Activated naive CD4-positive, alpha-beta T cell (primary cell): ENCODE results near the gene HLA-DQA1.
"Not testable (repeated sequence)": the region's sequence is repeated elsewhere in the genome, so short reads cannot be mapped to it uniquely, and the experiment has no call there.

Experiments
- DNase-seq, 4 experiments: peaks; one replicate each; lab custom pipeline; 2025; lab: John Stamatoyannopoulos, UW

The HLA-DQA1 gene

GRCh38 chr6:32622545-32623401, 14.4 kb upstream of the HLA-DQA1 start:
- no peak for DNase-seq

DNA sequence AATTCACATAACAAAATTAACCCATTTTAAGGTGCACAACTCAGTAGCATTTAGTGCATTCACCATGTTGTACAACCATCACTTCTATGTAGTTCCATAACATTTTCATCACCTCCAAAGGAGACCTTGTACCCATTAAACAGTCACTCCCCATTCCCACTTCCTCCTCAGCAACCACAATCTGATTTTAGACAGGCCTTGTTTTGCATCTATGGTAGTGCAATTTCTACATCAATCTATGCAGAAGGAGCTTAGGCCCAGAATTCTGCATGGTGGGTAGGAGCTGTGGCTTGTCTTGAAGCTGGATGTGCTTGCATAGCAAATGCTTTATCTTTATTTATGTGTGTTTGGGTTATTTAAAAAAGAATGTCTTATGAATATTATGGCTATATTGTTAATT, 13.5 kb upstream of the HLA-DQA1 start:
- no peak for DNase-seq

GRCh38 chr6:32624565-32624964, 12.6 kb upstream of the HLA-DQA1 start:
- DNase-seq, result no peak

DNA sequence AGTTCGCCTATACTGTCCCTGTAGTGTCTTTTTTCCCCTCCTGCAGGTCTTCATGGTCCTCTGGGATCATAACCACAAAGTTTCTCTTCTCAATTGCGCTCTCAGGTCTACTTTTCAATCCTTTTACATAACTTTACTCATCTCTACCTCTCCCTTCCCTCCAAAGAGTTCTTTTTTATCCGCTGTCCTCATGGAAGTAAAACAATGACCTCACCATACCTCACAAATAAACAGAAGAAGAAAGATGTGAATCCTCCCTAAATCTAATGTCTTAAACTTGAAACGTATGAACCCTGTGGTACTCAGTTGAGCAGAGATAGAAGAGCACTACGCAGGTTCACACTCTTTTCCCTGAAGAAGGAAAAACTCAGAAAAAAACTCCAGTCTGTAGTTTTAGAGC, 12.1 kb upstream of the HLA-DQA1 start:
- DNase-seq, result no peak

DNA sequence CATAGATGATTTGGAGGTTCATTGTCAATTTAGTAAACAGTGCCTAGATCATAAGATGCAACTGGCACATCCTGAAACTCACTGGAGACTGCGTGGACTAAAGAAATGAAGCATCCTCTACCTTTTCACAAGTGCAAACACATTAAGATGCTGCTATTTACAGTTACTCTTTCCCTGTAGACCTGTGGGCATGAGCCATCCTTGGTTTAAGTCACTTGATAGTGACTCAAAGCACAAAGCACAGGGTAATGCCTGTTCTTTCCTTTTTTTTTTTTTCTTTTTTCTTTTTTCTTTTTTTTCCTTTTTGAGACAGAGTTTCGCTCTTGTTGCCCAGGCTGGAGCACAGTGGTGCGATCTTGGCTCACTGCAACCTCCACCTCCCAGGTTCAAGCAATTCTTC, 10.0 kb upstream of the HLA-DQA1 start:
- no peak for DNase-seq

- DNase-seq, result no peak
Measured at GRCh38 chr6:32627831-32628230, 9.4 kb upstream of the HLA-DQA1 start.

DNA sequence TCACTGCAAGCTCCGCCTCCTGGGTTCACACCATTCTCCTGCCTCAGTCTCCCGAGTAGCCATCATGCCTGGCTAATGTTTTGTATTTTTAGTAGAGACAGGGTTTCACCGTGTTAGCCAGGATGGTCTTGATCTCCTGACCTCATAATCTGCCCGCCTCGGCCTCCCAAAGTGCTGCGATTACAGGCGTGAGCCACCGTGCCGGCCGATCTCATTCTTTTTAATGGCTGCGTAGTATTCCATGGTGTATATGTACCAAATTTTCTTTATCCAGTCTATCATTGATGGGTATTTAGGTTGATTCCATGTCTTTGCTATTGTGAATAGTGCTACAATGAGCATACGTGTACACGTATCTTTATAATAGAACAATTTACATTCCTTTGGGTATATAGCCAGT, 7.4 kb upstream of the HLA-DQA1 start:
- DNase-seq, result not testable (repeated sequence)

DNA sequence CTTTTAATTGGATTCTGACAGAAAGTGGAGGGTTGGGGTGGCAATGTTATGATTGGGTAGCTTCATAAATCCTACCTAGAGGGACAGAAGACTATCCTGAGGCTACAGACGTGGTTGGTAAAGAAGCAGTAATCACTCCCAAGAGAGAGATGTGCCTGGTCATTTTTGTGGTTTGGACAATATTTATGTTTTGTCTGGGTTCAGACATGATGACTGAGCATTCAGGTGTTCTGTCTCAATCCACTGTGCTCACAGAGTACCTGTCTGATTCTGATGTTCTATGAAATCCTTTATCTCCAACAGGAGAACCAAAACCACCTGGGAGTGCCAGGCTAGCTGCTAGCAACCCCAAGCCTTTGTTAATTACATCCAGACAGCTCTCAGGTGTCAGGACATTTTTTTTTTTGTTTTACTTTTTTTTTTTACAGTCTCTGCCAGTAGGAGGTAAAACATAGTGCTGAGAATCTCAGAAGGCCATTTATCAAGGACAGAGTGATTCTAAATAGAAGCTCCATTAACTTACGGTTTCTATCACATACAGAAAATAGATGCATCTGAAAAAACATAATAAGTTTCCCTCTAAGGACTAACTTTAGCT, 1.6 kb upstream of the HLA-DQA1 start:
- no peak for DNase-seq

DNA sequence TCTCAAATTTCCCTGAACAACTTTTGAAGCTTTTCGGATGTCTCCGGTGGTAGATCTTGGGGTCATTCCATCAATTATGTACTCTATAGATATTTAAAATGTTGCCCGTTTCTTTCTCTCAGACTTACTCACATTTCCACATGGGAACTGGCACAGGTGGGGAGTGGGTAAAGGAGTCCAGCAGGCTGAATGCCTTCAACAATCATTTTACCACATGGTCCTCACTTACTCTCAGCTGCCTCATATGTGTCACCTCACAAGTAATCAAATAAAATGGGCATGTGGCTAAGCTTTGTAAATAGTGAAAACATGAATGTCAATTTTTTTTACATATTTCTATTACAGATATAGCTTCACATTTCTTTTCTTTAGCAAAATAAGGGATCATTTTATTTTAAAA, 677 bp downstream of the HLA-DQA1 start:
- no peak for DNase-seq

DNA sequence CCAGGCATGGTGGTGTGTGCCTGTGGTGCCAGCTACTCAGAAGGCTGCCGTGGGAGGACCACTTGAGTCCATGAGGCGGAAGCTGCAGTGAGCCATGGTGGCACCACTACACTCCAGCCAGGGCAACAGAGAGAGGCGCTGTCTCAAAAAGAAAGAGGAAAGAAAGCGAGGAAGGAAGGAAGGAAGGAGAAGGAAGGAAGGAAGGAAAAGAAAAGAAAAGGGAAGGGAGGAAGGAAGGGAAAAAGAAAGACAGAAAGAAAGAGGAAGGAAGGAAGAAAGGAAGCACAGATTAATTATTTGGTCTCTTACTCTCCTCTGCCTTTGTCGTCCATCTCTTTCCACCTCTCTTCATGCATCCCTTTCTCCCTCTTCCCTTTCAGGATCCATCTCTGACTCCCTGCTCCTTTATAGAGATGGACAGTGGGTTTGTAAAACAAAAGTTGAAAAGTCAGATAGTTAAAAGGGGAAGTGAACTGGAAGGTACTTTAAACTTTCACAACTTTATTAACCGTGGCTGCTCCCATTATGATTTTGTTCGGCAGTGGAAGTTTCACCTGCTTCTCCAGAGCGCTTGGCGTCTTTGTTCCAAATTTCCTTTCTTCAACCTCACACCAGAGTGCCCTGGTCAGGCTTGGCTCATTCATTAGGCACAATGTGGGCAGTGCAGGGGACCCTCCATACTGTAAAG, 1.5 kb downstream of the HLA-DQA1 start:
- no peak for DNase-seq

GRCh38 chr6:32639440-32640394, 2.5 kb downstream of the HLA-DQA1 start:
- no peak for DNase-seq

- DNase-seq, result no peak
Measured at GRCh38 chr6:32641122-32641521, 3.9 kb downstream of the HLA-DQA1 start.

- not testable (repeated sequence) for DNase-seq
Measured at GRCh38 chr6:32641785-32642719, 4.8 kb downstream of the HLA-DQA1 start.

DNA sequence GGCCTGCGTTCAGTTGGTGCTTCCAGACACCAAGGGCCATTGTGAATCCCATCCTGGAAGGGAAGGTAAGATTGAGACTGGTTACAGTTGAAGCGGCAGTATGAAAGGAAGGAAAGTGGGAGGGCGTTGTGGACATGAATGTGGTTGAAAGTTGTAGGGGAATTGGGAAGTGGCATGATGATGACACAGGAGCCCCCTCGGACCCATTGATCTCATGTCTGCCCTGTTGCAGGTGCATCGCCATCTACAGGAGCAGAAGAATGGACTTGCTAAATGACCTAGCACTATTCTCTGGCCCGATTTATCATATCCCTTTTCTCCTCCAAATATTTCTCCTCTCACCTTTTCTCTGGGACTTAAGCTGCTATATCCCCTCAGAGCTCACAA, 5.5 kb downstream of the HLA-DQA1 start:
- no peak for DNase-seq

DNA sequence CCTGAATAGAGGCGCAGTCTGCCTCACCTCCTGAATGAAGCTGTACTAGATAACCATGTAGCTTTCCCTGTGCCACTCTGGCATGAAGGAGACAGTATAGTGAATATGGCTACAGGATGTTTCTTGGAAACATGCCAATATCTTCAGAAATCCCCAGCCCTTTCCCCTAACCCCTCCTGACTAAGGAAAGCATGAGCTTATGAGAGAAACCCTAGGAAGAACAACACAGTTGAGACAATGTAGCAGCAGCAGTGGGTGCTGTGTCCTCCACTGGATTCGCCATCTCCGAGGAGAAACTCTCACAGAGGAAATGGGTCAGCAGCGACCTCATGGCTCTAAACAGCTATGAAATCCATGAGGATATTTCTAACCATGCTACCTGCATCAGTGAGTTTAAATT, 6.7 kb downstream of the HLA-DQA1 start:
- DNase-seq, result no peak

- no peak for DNase-seq
Measured at GRCh38 chr6:32645047-32645703, 8.0 kb downstream of the HLA-DQA1 start.

DNA sequence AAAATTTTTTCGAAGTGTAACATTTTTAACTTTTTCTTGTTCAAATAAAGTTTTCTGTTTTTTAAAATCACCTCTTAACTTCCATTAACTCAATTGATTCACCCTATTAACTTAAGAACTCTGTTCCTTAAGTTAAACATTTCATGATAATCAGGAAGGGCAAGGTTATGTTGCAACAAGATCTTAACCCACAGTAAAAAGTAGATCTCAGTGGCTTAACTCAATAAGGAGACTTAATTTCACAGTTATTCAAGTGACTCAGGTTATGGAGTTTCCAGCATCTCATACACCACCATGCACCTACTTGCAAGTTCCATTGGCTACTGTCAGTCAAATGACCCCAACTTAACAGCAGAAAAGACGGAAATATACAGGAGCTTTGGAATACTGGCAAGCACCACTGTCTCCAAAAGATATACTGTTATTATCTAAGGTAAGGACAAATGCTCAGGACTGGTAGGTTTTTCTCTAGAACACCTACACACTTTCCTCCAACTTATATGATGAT, 18.1 kb downstream of the HLA-DQA1 start:
- DNase-seq, result no peak

DNA sequence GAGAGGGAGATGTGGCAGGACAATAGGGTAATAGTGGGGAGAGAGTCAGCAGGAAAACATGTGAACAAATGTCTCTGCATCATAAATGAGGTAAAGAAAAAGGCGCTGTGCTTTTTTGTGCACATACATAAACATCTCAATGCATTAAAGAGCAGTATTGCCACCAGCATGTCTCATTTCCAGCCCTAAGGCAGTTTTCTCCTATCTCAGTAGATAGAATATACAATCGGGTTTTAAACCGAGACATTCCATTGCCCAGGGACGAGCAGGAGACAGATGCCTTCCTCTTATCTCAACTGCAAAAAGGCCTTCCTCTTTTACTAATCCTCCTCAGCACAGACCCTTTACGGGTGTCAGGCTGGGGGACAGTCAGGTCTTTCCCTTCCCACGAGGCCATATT, 20.1 kb downstream of the HLA-DQA1 start:
- not testable (repeated sequence) for DNase-seq

DNA sequence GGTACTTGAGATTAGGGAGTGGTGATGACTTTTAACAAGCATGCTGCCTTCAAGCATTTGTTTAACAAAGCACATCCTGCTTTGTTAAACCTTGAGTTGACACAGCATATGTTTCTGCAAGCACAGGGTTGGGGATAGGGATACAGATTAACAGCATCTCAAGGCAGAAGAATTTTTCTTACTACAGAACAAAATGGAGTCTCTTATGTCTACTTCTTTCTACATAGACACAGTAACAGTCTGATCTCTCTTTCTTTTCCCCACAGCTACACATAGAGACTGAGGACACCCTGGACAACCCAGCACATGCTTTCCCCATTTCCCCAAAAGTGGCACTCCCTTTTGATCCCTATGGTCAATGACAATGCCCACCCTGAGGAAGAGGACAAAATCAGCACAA, 20.6 kb downstream of the HLA-DQA1 start:
- not testable (repeated sequence) for DNase-seq

- DNase-seq, result no peak
Measured at GRCh38 chr6:32658268-32658897, 21.2 kb downstream of the HLA-DQA1 start.
